ENCODE results near the gene ACTR2.

DNA sequence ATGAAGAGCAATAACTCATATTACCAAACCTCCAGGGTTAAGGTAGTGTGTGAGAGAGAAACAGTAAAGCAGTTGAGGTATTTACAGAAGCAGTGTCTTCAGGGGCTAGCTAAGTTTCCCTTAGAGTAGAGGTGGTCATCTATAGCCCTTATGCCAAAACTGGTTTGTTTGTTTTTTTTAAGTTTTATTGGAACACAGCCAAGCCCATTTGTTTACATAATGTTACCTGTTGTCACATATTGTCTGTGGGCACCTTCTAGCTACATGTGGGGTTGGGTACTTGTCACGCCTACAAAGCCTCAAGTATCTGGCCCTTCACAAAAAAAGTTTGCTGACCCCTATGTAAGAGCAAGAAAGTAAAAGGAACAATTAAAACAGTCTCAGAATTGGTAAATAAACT lies 39.4 kb downstream of the ACTR2 start:
- TF ChIP-seq CREB1 (IDR thresholded peaks at IDR 0.05; ENCODE audit: low read depth) (no peak), MAX (IDR thresholded peaks at IDR 0.05) (no peak), REST (IDR thresholded peaks at IDR 0.05; ENCODE audit: low read depth) (no peak), TCF12 (IDR thresholded peaks at IDR 0.05; ENCODE audit: low read depth) (no peak), RAD21 (IDR thresholded peaks at IDR 0.05; ENCODE audit: low read depth) (no peak), EGR1 (IDR thresholded peaks at IDR 0.05) (no peak)
